ENCODE results near the gene CROT.
A peak's percentile ranks its signal among the peaks of the same experiment; 100 is the strongest.

The CROT gene

DNA sequence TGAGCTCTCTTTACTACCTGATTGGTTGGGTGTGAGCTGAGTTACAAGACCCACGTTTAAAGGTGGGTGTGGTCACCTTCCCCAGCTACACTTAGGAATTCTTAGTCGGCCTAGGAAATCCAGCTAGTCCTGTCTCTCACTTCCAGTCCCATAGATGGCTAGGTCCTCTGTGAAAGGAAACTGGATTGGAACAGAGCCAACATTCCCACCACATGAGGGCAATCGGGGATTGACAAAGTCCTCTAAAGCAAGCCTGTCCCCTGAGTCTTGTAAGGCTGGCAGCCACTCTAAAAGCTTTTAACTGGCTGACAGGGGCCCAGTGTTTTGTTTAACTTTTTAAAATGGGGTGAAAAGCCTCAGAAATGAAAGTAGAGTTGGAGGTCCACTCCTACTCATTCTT, 15.1 kb upstream of the CROT start:
- H3K9ac ChIP-seq (ENCODE audit: low read depth, low read length): no peak overlapping the region
- no peaks in the 10 kb centered on the region; the same call in 1 of the 2 replicates for H3K36me3 ChIP-seq (ENCODE audit: insufficient read depth, low read length)
- no peaks in the 10 kb centered on the region for H3K4me1 ChIP-seq (ENCODE audit: insufficient read depth, low read length)
- peaks cover 15% of the 10 kb centered on the region for H3K9me3 ChIP-seq (ENCODE audit: control insufficient read depth, insufficient read depth, low read length)

- H3K4me1 ChIP-seq (ENCODE audit: insufficient read depth, low read length): no peaks in the 10 kb centered on the region
- H3K9ac ChIP-seq (ENCODE audit: low read depth, low read length): no peak overlapping the region
- H3K36me3 ChIP-seq (ENCODE audit: insufficient read depth, low read length): no peaks in the 10 kb centered on the region; the same call in 1 of the 2 replicates
- peaks cover 15% of the 10 kb centered on the region for H3K9me3 ChIP-seq (ENCODE audit: control insufficient read depth, insufficient read depth, low read length)
These were observed 14.5 kb upstream of the CROT start for GRCh38 chr7:87330942-87331341.

- no peak overlapping the region for H3K9ac ChIP-seq (ENCODE audit: low read depth, low read length)
- no peaks in the 10 kb centered on the region for H3K4me1 ChIP-seq (ENCODE audit: insufficient read depth, low read length)
- H3K9me3 ChIP-seq (ENCODE audit: control insufficient read depth, insufficient read depth, low read length): peaks cover 15% of the 10 kb centered on the region
- no peaks in the 10 kb centered on the region; the same call in 1 of the 2 replicates for H3K36me3 ChIP-seq (ENCODE audit: insufficient read depth, low read length)
These were observed 13.7 kb upstream of the CROT start for GRCh38 chr7:87331687-87332252.

- Histone ChIP-seq H3K9ac (ENCODE audit: low read depth, low read length) (no peak overlapping the region), H3K36me3 (ENCODE audit: insufficient read depth, low read length) (no peaks in the 10 kb centered on the region; the same call in 1 of the 2 replicates), H3K9me3 (ENCODE audit: control insufficient read depth, insufficient read depth, low read length) (peaks cover 15% of the 10 kb centered on the region), H3K4me1 (ENCODE audit: insufficient read depth, low read length) (no peaks in the 10 kb centered on the region)
These were observed 13.1 kb upstream of the CROT start for GRCh38 chr7:87332321-87332720.

- Histone ChIP-seq H3K9me3 (ENCODE audit: control insufficient read depth, insufficient read depth, low read length) (peaks cover 8% of the 10 kb centered on the region; the same call in 1 of the 2 replicates), H3K36me3 (ENCODE audit: insufficient read depth, low read length) (no peaks in the 10 kb centered on the region; the same call in 1 of the 2 replicates), H3K9ac (ENCODE audit: low read depth, low read length) (no peak overlapping the region), H3K4me1 (ENCODE audit: insufficient read depth, low read length) (no peaks in the 10 kb centered on the region)
These were observed 9.3 kb upstream of the CROT start for GRCh38 chr7:87336136-87336535.

GRCh38 chr7:87337331-87337730, 8.1 kb upstream of the CROT start:
- H3K36me3 ChIP-seq (ENCODE audit: insufficient read depth, low read length): no peaks in the 10 kb centered on the region; the same call in 1 of the 2 replicates
- H3K9ac ChIP-seq (ENCODE audit: low read depth, low read length): no peak overlapping the region
- H3K9me3 ChIP-seq (ENCODE audit: control insufficient read depth, insufficient read depth, low read length): peaks cover 8% of the 10 kb centered on the region; the same call in 1 of the 2 replicates
- H3K4me1 ChIP-seq (ENCODE audit: insufficient read depth, low read length): no peaks in the 10 kb centered on the region

- no peaks in the 10 kb centered on the region for H3K9me3 ChIP-seq (ENCODE audit: control insufficient read depth, insufficient read depth, low read length)
- H3K9ac ChIP-seq (ENCODE audit: low read depth, low read length): no peak overlapping the region
- no peaks in the 10 kb centered on the region for H3K36me3 ChIP-seq (ENCODE audit: insufficient read depth, low read length)
- H3K4me1 ChIP-seq (ENCODE audit: insufficient read depth, low read length): no peaks in the 10 kb centered on the region
These were observed 6.0 kb upstream of the CROT start for GRCh38 chr7:87339373-87339897.

DNA sequence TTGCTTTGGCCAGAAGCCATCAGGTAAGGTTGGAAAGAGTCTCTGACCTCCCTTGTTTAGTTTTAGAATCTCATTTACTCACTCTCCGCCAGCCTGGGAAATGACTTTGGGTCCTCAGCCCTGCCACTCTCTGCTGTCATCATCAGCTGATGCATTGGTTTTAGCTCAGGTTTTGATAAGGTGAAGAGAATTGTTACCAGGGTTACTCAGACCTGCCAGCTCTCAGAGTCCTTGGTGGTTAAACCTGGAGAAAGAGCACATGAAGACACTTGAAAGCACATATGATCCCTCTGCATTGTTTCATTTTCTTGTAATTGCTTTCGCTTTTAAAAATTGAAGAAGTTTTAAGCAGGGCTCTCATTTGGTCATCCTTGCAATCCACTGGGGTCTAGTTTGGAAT, 4.0 kb upstream of the CROT start:
- Histone ChIP-seq H3K9me3 (ENCODE audit: control insufficient read depth, insufficient read depth, low read length) (no peaks in the 10 kb centered on the region), H3K9ac (ENCODE audit: low read depth, low read length) (no peak overlapping the region), H3K36me3 (ENCODE audit: insufficient read depth, low read length) (no peaks in the 10 kb centered on the region), H3K4me1 (ENCODE audit: insufficient read depth, low read length) (no peaks in the 10 kb centered on the region)

DNA sequence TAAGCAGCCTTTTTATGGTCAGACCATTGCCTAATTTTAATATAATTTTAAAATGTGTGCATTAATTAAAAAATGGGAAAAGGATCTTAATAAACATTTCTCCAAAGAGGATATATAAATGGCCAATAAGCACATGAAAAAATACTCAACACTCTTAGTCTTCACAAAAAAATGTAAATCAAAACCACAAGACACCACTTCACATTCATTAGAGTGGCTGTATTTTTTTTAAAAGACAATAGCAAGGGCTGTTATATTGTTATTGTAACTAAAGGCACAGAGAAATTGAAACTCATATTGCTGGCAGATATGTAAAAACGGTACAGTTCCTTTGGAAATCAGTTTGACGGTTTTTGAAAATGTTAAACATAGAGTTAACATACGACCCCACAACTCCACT, 3.2 kb upstream of the CROT start:
- H3K9ac ChIP-seq (ENCODE audit: low read depth, low read length): no peak overlapping the region
- H3K4me1 ChIP-seq (ENCODE audit: insufficient read depth, low read length): no peaks in the 10 kb centered on the region
- H3K9me3 ChIP-seq (ENCODE audit: control insufficient read depth, insufficient read depth, low read length): no peaks in the 10 kb centered on the region
- H3K36me3 ChIP-seq (ENCODE audit: insufficient read depth, low read length): no peaks in the 10 kb centered on the region

GRCh38 chr7:87344446-87344845, 1.0 kb upstream of the CROT start:
- Histone ChIP-seq H3K4me1 (ENCODE audit: insufficient read depth, low read length) (no peaks in the 10 kb centered on the region), H3K9ac (ENCODE audit: low read depth, low read length) (peak overlapping the region; percentile 71), H3K36me3 (ENCODE audit: insufficient read depth, low read length) (no peaks in the 10 kb centered on the region; the same call in 1 of the 2 replicates), H3K9me3 (ENCODE audit: control insufficient read depth, insufficient read depth, low read length) (no peaks in the 10 kb centered on the region)

DNA sequence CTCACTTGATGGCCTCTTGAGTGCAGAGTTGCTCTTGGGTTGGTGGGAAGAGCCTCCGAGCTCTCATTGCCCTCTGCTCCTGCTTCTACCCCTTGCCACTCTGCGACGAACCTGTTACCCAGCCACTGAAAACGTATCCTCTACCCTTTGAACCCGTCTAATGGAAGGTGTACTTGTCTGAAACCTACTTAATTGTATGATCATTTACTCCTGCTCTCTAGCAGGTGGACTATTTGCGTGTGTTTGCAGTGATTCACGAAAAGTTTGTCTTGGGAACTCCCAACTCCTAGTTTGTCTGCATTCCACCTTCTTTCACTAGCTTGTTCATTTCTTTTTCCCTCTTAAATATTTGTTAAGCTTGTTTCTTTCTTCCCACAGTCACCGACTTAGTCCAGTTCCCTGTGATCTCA, 503 bp downstream of the CROT start:
- no peaks in the 10 kb centered on the region for H3K4me1 ChIP-seq (ENCODE audit: insufficient read depth, low read length)
- peak overlapping the region; percentile 71 for H3K9ac ChIP-seq (ENCODE audit: low read depth, low read length)
- no peaks in the 10 kb centered on the region for H3K9me3 ChIP-seq (ENCODE audit: control insufficient read depth, insufficient read depth, low read length)
- H3K36me3 ChIP-seq (ENCODE audit: insufficient read depth, low read length): peaks cover 4% of the 10 kb centered on the region

DNA sequence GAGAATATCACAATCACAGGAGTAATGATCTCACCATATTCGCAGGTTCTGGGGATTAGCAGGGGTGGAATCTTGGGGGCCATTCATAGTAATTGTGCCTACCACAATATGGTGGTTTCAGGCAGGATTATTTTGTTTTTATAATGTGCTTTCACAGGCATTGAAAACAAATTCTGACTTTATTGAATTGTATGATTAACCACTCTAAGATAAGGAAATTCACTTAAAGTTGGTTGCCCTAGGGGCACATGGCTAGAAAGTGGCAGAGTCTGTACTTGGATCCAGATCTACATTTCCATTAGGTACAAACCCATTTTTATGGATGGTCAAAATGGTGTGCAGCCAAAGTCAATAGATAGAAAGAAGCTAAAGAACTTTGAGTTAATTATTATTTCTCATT, 1.7 kb downstream of the CROT start:
- no peak overlapping the region for H3K9ac ChIP-seq (ENCODE audit: low read depth, low read length)
- H3K9me3 ChIP-seq (ENCODE audit: control insufficient read depth, insufficient read depth, low read length): no peaks in the 10 kb centered on the region
- peaks cover 4% of the 10 kb centered on the region for H3K36me3 ChIP-seq (ENCODE audit: insufficient read depth, low read length)
- no peaks in the 10 kb centered on the region for H3K4me1 ChIP-seq (ENCODE audit: insufficient read depth, low read length)

DNA sequence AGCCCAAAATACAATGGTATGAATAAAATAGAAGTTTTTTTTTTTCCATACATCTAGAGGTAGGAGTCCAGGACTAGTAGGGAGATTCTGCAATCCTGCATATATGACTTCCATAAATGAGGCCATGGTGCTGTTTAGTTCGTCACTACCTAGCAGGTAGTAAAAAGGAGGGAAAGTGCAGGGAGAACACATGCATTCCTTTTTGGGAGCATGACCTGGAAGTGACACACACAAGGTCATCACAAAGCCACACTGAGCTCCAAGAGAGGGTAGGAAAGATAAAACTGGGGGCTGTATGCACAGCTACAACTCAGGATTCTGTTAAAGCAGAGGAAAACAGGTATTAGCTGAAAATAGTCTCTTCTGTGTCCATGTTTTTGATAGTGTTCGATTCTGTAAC, 2.2 kb downstream of the CROT start:
- Histone ChIP-seq H3K9me3 (ENCODE audit: control insufficient read depth, insufficient read depth, low read length) (0 out of 2 replicates have a peak, but pooled peaks cover under 1% of the 10 kb centered on the region), H3K4me1 (ENCODE audit: insufficient read depth, low read length) (no peaks in the 10 kb centered on the region), H3K36me3 (ENCODE audit: insufficient read depth, low read length) (peaks cover 4% of the 10 kb centered on the region), H3K9ac (ENCODE audit: low read depth, low read length) (no peak overlapping the region)

- H3K9ac ChIP-seq (ENCODE audit: low read depth, low read length): no peak overlapping the region
- H3K9me3 ChIP-seq (ENCODE audit: control insufficient read depth, insufficient read depth, low read length): peaks cover 26% of the 10 kb centered on the region
- H3K36me3 ChIP-seq (ENCODE audit: insufficient read depth, low read length): peaks cover 4% of the 10 kb centered on the region; the same call in 1 of the 2 replicates
- H3K4me1 ChIP-seq (ENCODE audit: insufficient read depth, low read length): no peaks in the 10 kb centered on the region
These were observed 9.3 kb downstream of the CROT start for GRCh38 chr7:87354749-87355148.

- H3K9me3 ChIP-seq (ENCODE audit: control insufficient read depth, insufficient read depth, low read length): peaks cover 26% of the 10 kb centered on the region
- no peaks in the 10 kb centered on the region; the same call in 1 of the 2 replicates for H3K36me3 ChIP-seq (ENCODE audit: insufficient read depth, low read length)
- no peaks in the 10 kb centered on the region for H3K4me1 ChIP-seq (ENCODE audit: insufficient read depth, low read length)
- H3K9ac ChIP-seq (ENCODE audit: low read depth, low read length): no peak overlapping the region
These were observed 11.0 kb downstream of the CROT start for GRCh38 chr7:87356448-87356847.
